ENCODE measurements around the gene R3HDM2.
"Not testable (repeated sequence)": the region's sequence is repeated elsewhere in the genome, so short reads cannot be mapped to it uniquely, and the experiment has no call there.

The R3HDM2 gene

GRCh38 chr12:57426948-57427347, 3.9 kb downstream of the R3HDM2 start:
- not testable (repeated sequence) for DNase-seq (ENCODE audit: low spot score)

- no peak for DNase-seq (ENCODE audit: low spot score)
Observed at GRCh38 chr12:57420482-57420881, 10.4 kb downstream of the R3HDM2 start.

- DNase-seq (ENCODE audit: low spot score): no peak
Observed at GRCh38 chr12:57419495-57419894, 11.3 kb downstream of the R3HDM2 start.

GRCh38 chr12:57418255-57418654, 12.6 kb downstream of the R3HDM2 start:
- no peak for DNase-seq (ENCODE audit: low spot score)

GRCh38 chr12:57416039-57416996, 14.5 kb downstream of the R3HDM2 start:
- no peak for DNase-seq (ENCODE audit: low spot score)

- no peak for DNase-seq (ENCODE audit: low spot score)
Observed at GRCh38 chr12:57415088-57415487, 15.8 kb downstream of the R3HDM2 start.

- DNase-seq (ENCODE audit: low spot score): not testable (repeated sequence)
Observed at GRCh38 chr12:57414160-57414559, 16.7 kb downstream of the R3HDM2 start.

GRCh38 chr12:57410534-57410933, 20.3 kb downstream of the R3HDM2 start:
- DNase-seq (ENCODE audit: low spot score): no peak

- no peak for DNase-seq (ENCODE audit: low spot score)
Observed at GRCh38 chr12:57404966-57405640, 25.7 kb downstream of the R3HDM2 start.

GRCh38 chr12:57402156-57402555, 28.7 kb downstream of the R3HDM2 start:
- not testable (repeated sequence) for DNase-seq (ENCODE audit: low spot score)

GRCh38 chr12:57401165-57401564, 29.7 kb downstream of the R3HDM2 start:
- peak; percentile 3 for DNase-seq (ENCODE audit: low spot score)

GRCh38 chr12:57399718-57400463, 31.0 kb downstream of the R3HDM2 start:
- not testable (repeated sequence) for DNase-seq (ENCODE audit: low spot score)

- DNase-seq (ENCODE audit: low spot score): no peak
Observed at GRCh38 chr12:57397441-57397840, 33.4 kb downstream of the R3HDM2 start.

- no peak for DNase-seq (ENCODE audit: low spot score)
Observed at GRCh38 chr12:57395121-57395520, 35.7 kb downstream of the R3HDM2 start.

GRCh38 chr12:57390174-57390573, 40.7 kb downstream of the R3HDM2 start:
- no peak for DNase-seq (ENCODE audit: low spot score)

- DNase-seq (ENCODE audit: low spot score): no peak
Observed at GRCh38 chr12:57389033-57389432, 41.8 kb downstream of the R3HDM2 start.

GRCh38 chr12:57388425-57388824, 42.4 kb downstream of the R3HDM2 start:
- DNase-seq (ENCODE audit: low spot score): no peak

- no peak for DNase-seq (ENCODE audit: low spot score)
Observed at GRCh38 chr12:57386187-57386720, 44.6 kb downstream of the R3HDM2 start.

- no peak for DNase-seq (ENCODE audit: low spot score)
Observed at GRCh38 chr12:57385586-57385985, 45.3 kb downstream of the R3HDM2 start.

- DNase-seq (ENCODE audit: low spot score): no peak
Observed at GRCh38 chr12:57384478-57384877, 46.4 kb downstream of the R3HDM2 start.

- DNase-seq (ENCODE audit: low spot score): no peak
Observed at GRCh38 chr12:57381693-57382220, 49.1 kb downstream of the R3HDM2 start.

GRCh38 chr12:57380300-57380699, 50.5 kb downstream of the R3HDM2 start:
- no peak for DNase-seq (ENCODE audit: low spot score)

All from pons (tissue), 1 donor.